HG02943 (cell line): ENCODE data around the gene PKD1L1.

Source experiments
- ATAC-seq: cut with Tn5 transposase; IDR thresholded peaks from one replicate; pipeline ENCODE4 v1.9.1; 2021; ENCODE audit warnings: mild to moderate bottlenecking, low read depth, moderate library complexity; ENCODE audit not compliant: unreplicated experiment

PKD1L1 gene

DNA sequence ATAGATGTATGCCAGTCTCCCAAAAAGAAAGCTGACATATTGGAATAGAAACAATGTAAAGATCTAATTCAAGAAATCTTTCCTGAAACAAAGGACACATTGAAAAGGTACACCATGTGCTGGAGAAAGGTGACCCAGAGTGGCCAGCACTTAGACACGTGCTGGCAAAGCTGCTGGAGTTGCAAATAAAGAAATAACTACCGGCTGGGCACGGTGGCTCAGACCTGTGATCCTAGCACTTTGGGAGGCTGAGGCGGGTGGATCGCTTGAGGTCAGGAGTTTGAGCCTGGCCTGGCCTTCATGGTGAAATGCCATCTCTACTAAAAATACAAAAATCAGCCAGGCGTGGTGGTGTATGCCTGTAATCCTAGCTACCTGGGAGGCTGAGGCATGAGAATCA, 35.9 kb downstream of the PKD1L1 start:
- no peak for ATAC-seq

DNA sequence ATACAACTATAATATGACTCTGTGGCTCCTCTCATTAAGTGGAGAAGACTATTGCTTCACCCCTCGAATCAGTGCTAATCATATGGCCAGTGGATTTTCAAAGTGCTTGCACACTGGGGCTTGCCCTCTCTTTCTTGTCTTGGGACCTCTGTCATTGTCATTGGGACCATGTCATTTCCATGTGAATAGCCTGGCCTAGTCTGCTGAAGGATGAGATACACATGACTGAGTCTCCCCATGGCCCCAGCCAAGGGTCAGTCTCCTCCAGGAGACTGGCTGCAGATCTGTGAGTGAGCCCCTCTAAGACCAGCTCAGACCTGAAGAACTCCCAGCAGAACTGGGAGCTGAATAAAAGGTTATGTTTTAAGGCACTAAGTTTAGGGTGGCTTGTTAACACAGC, 39.5 kb downstream of the PKD1L1 start:
- ATAC-seq: no peak

DNA sequence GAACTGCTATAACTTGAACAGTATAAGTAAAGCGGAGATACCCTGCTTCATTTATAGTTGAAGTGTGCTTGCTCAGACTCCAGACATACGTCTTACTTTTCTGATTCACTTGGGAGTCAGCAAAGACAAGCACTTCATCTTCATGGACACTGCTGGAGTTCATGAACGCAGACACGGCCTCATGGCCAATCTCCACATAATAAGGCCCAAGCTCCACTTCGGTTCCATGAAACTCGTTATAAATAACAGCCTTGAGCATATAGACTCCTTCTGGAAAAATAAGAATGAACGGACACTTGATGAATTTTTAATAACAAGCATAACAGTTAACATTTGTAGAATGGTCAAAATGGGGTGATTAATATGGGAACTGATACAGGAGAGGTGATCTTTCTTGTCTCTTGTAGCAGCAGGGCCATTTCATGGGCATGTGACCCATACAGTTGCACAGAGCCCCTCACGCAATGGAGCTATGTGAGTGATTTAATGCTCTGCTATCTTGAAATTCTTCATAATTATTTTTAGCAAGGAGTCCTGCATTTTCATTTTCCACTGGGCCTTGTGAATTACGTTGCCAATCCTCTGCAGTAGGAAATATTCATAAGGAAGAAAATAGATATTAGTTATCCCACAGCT, 40.2 kb downstream of the PKD1L1 start:
- ATAC-seq: no peak

DNA sequence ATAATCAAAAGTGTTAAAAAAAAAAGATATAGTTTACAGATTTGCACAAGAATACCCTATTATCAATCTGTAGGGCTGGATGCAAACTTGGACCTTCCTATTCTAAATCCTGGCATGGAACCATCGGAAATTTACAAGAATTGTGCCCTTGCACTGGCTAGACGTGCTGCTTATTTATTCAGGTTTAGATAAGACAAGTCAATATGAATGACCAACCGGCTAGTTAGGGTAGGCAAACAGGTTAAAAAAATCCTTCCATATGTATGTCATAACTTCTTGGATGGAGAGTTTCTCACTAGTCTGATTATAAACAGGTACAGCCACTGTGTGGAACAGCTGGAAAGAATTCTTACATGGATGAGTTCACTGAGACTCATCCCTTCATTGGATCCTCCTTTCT, 41.4 kb downstream of the PKD1L1 start:
- ATAC-seq: no peak

DNA sequence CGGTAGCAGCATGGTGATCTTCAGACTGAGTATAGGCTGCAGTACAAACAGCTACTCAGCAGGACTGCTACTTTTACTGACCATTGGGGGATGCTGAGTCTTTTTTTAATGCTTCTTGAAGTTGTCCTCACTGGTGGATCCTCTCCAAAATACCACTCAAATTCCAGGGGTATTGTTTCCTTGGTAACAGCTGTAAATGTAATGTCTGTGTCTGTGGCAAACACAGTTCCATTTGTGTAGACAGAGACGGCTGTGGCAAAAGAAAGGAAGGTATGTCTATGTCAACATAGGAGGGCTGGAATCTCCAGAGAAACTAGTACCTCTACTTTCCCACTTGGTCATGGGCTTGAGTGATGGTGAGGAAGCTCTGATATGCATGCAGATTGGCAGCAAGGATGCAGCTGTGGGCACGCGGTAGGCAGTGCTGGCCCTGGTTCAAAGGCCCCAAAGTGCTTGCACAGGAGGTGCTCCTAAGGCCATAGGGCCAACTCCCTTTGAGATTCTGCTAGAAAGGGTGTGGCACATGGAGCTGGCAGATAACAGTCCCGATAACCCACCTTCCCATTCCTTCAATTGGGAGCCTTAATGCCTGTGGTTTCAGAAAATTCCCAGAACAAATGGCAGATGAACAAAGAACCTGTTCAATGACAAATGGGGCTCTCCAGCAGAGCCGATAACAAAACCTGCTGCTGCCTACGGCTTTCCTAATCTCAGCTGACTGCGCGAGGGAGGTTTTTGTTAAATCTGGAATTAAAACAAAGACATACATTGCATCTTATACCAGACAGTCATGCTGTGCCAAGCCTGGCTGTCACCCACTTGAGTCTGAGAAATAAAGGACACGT, 43.0 kb downstream of the PKD1L1 start:
- no peak for ATAC-seq

DNA sequence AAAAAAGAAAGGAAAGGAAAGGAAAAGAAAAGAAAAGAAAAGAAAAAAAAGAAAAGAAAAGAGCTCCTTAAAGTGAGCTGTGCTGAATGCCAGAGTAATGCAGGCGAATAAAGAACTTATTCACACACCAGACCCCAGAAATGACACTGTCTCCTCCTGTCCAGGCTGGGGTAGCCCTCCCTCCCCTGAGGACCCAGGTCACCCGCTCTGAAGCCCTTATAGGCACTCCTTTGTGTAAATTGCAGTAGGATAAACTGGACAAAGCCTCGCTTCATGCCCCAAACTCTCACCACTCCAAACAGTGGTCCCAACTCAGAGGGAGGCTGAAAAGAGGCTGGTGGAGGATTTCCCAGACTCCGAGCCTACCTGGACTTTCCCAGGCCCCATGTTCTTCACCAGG, 46.3 kb downstream of the PKD1L1 start:
- ATAC-seq: no peak

DNA sequence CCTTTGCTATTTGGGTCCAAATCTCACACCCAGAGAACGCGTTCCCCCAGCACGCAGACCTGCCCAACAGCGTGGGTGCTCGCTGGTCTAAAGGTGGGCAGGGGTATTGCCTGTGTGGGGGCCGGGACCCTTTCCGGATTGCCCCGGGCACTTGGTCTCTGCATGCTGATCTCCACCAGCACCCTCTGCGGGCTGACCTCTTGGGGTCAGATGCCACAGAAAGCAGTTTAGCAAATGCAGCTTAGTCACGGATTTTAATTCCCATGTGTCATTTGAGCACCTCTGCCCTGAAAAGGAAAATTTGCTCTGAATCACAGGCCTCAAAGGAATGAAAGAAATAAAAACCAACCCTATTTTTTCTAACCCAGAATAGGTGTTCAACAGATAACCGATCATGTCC, 46.7 kb downstream of the PKD1L1 start:
- no peak for ATAC-seq

DNA sequence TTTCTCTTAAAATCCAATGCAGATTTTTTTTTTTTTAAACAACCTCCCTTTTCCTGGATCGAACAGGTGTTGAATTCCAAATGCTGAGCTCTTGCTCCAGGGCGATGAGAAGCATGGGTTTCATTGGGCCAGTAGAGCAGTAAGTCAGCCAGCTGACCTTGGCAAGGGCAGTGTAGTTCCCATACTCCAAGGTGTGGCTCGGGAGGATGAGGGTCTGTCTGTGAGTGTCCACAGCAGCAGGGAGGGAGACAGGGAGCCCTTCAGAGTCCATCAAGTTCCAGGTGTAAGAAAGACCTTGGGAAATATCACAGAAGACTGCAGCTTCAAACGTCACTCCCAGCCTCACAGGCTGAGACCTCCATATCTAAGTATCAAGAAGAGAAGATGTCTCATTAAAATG, 50.4 kb downstream of the PKD1L1 start:
- no peak for ATAC-seq

DNA sequence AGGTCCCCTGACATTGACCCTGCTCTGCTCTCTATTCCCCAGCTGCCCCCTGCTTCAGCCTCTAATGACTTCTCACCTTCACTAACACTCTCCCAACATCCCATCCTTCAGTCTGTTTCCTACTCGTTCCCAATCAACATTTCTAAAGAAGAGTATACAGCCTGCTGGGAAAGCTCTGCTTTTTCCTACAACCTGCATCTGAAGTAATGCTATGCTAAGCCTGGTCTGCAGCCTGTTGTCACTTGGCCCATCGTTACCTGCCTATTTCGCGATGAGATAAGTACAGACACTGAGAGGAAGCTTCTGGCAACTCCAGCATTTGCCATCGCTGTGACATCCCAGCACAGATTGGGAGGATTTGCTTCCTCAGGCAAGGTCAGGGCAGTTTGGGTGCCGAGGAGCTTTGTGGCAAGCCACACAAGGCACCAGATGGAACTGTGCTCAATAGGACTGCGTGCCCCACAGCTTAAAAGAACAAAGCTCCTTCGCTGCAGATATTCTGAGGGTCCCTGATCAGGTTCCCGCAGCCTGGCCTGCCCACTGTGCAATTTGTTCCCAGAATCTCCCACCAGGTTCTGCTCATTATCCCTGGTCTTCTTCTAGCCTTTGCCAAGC, 51.4 kb downstream of the PKD1L1 start:
- no peak for ATAC-seq

DNA sequence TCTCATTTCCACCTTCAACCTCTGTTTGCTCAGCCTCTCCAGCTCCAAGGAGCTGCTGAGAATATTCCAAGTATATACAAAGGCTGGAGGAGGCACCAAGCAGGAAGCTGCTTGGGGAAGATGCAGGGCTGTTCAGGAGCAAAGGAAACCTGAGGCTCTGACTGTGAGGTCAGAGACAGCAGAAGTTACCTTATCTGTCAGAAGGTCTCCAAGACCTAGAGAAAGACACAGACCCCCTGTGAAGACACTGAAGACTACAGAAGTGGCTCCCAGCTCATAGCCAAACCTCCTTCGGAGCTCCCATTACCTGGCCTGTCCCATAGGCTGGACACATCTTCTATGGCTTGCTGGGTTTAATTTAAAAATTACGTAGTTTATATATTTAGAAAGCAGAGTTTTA, 53.2 kb downstream of the PKD1L1 start:
- no peak for ATAC-seq

DNA sequence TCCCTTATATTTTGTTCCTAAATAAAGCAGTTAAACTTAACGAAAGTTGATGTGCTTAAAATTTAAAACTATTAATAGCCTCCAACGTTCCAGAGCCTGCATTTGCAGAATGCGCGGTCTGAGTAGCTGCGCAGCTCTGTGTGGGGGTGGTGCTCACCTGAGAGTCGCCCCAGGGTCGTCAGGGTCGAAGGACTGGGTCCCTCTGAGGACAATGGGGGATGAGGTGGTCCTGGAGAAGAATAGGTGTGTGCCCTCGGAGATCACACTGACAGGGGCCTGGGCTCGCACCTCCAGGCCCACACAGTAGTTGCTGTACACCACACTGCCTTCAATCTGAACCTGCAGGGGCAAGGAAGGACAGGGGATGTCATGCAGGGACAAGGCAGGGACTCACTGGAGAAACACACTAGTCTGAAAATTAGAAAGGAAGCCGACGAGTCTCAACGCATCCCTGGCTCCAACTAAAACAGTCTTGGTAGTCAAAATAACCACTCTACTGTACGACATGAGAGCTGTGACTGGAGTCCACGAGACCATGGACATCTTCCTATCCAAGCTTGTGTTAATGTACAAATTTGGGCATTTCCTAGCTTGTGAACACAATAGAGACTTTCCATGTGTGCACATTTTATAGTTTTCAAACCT, 54.4 kb downstream of the PKD1L1 start:
- no peak for ATAC-seq

DNA sequence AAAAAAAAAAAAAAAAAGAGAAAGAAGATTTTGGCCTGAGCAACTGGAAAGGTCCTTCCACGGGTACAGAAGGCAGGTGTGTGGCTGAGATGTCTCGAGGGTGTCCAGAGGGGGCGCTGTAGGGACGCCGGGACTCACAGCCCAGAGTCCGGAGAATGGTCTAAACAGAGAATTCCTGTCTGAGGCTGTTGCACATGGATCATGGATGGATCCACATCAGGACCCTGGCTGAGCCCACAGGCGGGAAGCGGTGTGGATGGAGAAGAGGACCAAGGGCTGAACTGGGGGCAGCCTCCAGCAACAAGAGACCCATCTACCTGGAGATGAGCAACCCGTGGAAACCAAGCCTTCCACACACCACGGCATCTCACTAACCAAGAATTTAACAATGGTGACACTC, 55.0 kb downstream of the PKD1L1 start:
- no peak for ATAC-seq

DNA sequence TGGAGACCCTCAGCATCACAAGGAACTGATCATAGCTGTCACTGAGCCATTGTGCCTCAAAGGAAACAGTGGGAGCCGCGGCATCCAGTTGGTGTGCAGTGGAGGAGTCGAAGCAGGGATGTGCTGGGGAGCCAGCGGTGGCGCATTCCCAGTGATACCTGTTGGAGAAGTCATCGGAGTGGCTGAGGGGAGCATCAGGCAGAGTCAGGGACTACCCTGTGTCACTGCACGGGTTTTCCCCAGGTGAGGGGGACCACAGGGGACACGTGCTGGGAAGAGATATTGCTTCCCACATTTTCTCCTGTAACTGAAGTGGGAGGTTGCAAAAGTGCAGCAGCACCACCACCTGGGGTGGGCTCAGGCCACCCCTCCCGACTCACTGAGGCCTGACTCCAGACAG, 57.7 kb downstream of the PKD1L1 start:
- ATAC-seq: no peak

DNA sequence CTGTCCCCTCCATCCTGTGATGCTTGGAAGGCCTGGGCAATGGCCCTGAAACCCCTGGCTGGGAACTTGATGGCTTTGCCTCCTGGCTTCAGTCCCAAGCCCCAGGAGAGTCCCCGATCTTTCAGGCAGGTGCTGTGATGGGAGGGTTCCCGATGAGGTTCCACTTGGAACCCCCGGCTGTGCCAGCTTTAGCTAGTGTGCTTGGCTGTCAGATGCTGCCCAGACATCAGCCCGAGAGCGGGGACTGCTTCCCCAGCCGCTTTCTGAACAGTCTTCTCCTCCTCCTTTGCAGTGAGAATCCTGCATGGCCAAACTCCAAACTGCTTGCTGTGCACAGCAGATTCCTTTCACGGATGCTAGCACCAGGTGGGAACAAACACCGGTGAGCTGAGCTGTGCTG, 58.1 kb downstream of the PKD1L1 start:
- ATAC-seq: no peak

DNA sequence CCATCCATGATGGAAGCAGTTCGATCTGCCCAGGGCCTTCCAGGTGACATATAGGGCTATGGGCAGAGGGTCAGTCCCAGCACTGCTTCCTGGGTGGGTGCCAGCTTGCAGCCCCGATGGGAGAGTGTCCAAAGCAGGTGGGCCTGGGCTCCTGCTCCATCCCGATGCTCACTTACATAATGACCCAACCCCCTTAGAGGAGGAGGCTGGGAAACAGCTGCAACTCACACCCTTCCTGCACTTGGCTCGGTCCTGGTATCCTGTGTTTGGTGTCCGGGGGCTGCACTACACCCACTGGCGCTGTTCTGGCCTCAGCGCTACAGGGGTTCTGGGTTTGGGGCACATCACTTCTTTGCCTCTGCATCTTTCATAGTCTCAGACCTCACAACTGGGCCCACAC, 58.5 kb downstream of the PKD1L1 start:
- no peak for ATAC-seq

DNA sequence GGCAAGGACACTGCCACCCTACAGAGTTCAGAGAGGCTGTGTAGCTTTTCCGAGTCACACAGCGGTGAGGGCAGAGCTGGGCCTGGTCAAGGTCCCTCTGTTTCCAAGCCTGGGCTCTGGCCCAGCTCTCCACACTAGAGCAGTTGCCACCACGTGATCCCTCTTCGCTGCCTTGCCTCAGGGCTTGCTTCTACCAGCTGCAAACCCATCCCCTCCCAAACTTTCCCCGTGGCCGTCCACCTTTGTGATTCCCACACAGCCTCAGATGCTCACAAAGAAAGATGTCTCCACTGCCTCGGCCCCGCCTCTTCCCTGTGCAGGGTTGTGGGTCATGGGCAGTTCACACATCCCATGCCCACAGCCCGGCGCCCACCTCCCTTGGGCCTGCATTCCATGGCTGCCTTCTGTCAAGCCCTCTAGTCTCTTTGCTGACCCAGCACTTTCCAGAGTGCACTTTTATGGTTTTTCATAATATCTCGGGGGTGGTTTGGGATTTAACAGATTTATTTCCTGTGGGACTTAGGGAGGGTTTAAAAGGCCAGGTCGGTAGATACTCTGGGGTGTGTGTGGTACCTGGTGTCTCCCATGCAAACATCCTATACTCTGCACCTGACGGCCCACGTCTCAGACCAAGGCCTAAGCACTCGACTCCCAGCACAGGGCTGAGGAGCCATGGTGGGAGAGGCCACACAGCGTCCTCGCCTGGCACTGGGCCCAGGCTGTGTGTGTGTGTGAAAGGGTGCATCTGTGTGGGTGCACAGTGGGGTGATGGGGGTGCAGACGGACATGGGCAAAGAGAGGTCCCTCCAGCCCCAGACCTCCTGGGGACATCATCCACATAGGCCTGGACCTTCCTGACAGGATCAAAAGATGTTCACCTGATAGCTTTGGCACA, 59.6 kb downstream of the PKD1L1 start:
- no peak for ATAC-seq

DNA sequence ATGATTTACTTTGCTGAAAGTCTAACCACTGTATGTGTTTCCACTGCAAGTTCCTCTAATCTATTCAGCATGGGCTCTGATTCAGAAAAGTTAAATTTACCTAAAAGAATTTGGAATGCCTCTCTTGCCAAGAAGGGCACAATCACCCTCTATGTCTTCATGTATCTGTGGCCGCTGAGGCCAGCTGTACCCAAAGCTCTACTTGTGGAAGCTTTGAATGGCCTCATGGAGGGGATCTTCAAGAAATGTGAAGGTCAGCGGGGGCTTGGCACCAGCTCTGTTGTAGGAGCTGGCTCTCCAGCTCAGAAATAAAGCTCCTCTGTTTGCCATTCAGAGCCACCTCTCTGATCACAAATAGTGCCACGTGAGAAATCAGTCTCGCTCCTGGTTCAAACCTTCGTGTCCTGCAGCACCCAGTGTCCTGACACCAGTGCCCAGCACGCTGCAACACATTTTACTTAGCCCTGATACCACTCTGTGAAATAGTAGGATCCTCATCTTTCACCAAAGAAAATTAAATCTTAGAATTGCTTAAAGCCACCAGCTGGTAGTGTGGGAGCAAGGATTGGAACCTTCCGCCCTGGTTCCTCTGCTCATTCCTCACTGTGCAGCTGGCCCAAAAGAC, 61.1 kb downstream of the PKD1L1 start:
- no peak for ATAC-seq

DNA sequence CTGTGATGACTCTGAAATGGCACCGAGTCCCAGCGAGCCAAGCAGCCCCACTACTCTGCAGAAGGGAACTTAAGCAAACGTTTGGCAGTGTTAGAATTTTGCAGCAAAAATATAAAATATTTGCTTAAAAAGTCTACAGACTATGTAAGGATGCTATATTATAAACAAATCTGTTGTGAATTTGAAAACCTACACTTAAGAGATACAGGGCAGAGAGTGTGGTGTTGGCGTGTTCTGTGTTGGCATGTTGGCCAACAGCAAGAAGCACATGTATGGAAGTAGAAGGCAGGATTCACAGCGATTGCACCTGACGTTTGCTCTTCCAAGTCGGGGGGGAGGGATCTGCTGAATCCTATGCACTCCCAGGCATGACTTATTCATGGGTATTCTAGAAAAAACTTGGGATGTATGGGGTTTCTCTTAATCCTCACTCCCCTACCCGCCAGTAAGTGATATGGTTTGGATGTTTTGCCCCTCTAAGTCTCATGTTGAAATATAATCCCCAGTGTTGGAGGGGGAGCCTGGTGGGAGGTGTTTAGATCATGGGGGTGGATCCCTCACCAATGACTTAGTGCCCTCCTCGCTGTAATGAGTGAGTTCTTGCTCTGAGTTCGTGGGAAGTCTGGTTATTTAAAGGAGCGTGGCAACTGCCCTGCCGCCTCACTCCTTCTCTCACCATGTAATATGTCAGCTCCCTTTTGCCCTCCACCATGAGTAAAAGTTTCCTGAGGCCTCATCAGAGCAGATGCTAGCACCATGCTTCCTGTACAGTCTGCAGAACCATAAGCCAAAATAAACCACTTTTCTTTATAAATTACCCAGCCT, 62.1 kb downstream of the PKD1L1 start:
- no peak for ATAC-seq
